Measurements from ENCODE around the gene SPR. TPM values are rescaled to one million over a fixed set of nuclear protein-coding genes. Genes with fewer than 3 reads are reported as not detected.

The SPR gene
- total and polyA plus RNA-seq, 9 of the 15 experiments (the other 6 are each of a cell fraction or from before 2014, with no cell fraction given), result 7.7 to 38.3 (median 26.3) TPM

DNA sequence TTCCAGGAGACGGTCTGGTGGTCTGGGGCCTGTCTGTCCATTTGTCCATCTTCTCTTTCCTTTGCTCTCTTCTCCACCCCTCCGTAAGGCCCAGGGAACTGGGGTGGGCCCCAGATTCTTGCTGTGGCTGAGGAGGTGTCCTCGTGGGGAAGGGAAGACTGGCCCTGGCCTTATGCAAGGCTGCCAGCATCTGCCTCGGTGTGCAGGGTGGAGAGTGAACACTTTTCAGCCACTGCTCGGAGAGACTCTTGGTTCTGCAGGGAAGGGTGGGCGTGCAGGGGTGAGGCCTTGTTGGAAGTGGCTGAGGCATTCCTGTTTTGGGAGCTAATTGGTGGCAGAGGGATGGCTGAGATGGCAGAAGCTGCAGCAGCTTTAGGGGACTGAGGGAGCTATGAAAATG is 53.2 kb downstream of the SPR start:
- H3K9me3 ChIP-seq (replicated peaks; ENCODE audit: control insufficient read depth, insufficient read depth, low read depth, low read length), result no peaks in the 10 kb centered on the region
- no peak overlapping the region for H3K4me2 ChIP-seq (ENCODE audit: insufficient read depth, low read length)
- no peak overlapping the region for H3K4me3 ChIP-seq
- in situ Hi-C loops (cut with MboI) (no loop called here), intact Hi-C loops (cut with micrococcal nuclease) (no loop called here)
- TF ChIP-seq KLF16 (IDR thresholded peaks at IDR 0.05) (no peak), POU5F1 (IDR thresholded peaks at IDR 0.05; ENCODE audit: borderline replicate concordance, low read depth, low read length, partially characterized antibody) (no peak), SOX6 (IDR thresholded peaks at IDR 0.05) (no peak), ZNF76 (CRISPR knock-in tag; IDR thresholded peaks at IDR 0.05; ENCODE audit: borderline replicate concordance) (no peak), ZNF217 (CRISPR knock-in tag; IDR thresholded peaks at IDR 0.05) (no peak), NR1H2 (CRISPR knock-in tag; IDR thresholded peaks at IDR 0.05) (no peak), BCL6 (CRISPR knock-in tag; IDR thresholded peaks at IDR 0.05) (no peak), SLC30A9 (CRISPR knock-in tag; IDR thresholded peaks at IDR 0.05) (no peak), FOXJ3 (CRISPR knock-in tag; IDR thresholded peaks at IDR 0.05) (no peak), ILF3 (IDR thresholded peaks at IDR 0.05; ENCODE audit: borderline replicate concordance) (no peak), DIDO1 (tag; IDR thresholded peaks at IDR 0.05; ENCODE audit: low read depth) (no peak), SRSF9 (IDR thresholded peaks at IDR 0.05; ENCODE audit: borderline replicate concordance, low read depth, low read length) (no peak), ELF2 (CRISPR knock-in tag; IDR thresholded peaks at IDR 0.05) (no peak), FOXA1 (IDR thresholded peaks at IDR 0.05; ENCODE audit: borderline replicate concordance) (no peak), MCM5 (IDR thresholded peaks at IDR 0.05; ENCODE audit: low read depth) (no peak), MED1 (CRISPR knock-in tag; IDR thresholded peaks at IDR 0.05; ENCODE audit: borderline replicate concordance) (no peak), TEAD2 (tag; IDR thresholded peaks at IDR 0.05) (no peak), NFRKB (IDR thresholded peaks at IDR 0.05; ENCODE audit: low read depth) (no peak), SRF (CRISPR knock-in tag; IDR thresholded peaks at IDR 0.05) (no peak)
- TF ChIP-seq, protein P1, sequence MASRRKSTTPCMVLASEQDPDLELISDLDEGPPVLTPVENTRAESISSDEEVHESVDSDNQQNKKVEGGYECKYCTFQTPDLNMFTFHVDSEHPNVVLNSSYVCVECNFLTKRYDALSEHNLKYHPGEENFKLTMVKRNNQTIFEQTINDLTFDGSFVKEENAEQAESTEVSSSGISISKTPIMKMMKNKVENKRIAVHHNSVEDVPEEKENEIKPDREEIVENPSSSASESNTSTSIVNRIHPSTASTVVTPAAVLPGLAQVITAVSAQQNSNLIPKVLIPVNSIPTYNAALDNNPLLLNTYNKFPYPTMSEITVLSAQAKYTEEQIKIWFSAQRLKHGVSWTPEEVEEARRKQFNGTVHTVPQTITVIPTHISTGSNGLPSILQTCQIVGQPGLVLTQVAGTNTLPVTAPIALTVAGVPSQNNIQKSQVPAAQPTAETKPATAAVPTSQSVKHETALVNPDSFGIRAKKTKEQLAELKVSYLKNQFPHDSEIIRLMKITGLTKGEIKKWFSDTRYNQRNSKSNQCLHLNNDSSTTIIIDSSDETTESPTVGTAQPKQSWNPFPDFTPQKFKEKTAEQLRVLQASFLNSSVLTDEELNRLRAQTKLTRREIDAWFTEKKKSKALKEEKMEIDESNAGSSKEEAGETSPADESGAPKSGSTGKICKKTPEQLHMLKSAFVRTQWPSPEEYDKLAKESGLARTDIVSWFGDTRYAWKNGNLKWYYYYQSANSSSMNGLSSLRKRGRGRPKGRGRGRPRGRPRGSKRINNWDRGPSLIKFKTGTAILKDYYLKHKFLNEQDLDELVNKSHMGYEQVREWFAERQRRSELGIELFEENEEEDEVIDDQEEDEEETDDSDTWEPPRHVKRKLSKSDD (conservative IDR thresholded peaks at IDR 0.05; ENCODE audit: low read length), result no peak
- H3K4me1 ChIP-seq (replicated peaks in 1 of 2; ENCODE audit: control insufficient read depth in 2 of 2, insufficient read depth in 2 of 2, low read length in 2 of 2), result peaks cover 0 to 7% of the 10 kb centered on the region in 2 experiments; a peak in 2 of 5 replicates
- ChIA-PET CTCF (ENCODE audit: low intra/inter-chr PET ratio) (no interaction called here), POLR2A (interaction anchor here (1.0 kb wide), 1 partner anchor 11 kb away, joined by 4 read pairs; no protein-coding TSS in a partner anchor)
- ATAC-seq, result no peak
- no peak overlapping the region for H3K9ac ChIP-seq (ENCODE audit: insufficient read depth in 1 of 2, low read depth in 2 of 2, low read length in 2 of 2)
- H3K36me3 ChIP-seq (ENCODE audit: control insufficient read depth, insufficient read depth, low read length), result no peaks in the 10 kb centered on the region
- BruUV-seq (replicated peaks), result no TSS peak
- H2AFZ ChIP-seq (ENCODE audit: low read depth, low read length), result no peak overlapping the region
- no peaks in the 10 kb centered on the region for H3K79me2 ChIP-seq (ENCODE audit: control insufficient read depth, insufficient read depth, low read length)
- peaks cover 8% of the 10 kb centered on the region for H4K20me1 ChIP-seq (replicated peaks; ENCODE audit: control insufficient read depth, insufficient read depth, low read length)
- H3K27me3 ChIP-seq (ENCODE audit: control insufficient read depth in 2 of 2, insufficient read depth in 2 of 2, low read length in 2 of 2), result peaks cover 2 to 32% of the 10 kb centered on the region in 2 experiments; a peak in 2 of 5 replicates
- FAIRE-seq, result no peak
- H3K9me1 ChIP-seq (ENCODE audit: control insufficient read depth, insufficient read depth, low read length), result no peaks in the 10 kb centered on the region
- 43% methylated on average over 6 of the region's 6 CpGs for WGBS (ENCODE audit: insufficient coverage, low coverage, missing lambda C conversion rate)
- H3K27ac ChIP-seq (ENCODE audit: extremely low read depth, low read depth, low read length), result no peak overlapping the region
- no peak for DNase-seq (ENCODE audit: extremely low read depth in 1 of 4, low spot score in 3 of 4)

Measured in K562 (cell line).